ENCODE results near the gene STK25. TPM values are rescaled to one million over a fixed set of nuclear protein-coding genes. Genes with fewer than 3 reads are reported as not detected.
"Not testable (repeated sequence)": the region's sequence is repeated elsewhere in the genome, so short reads cannot be mapped to it uniquely, and the experiment has no call there.

The STK25 gene
- total RNA-seq, 1 experiment from 2014 or later: 299 TPM

GRCh38 chr2:241451840-241452506 is 56.4 kb downstream of the STK25 start:
- in situ Hi-C loops (cut with HindIII; ENCODE audit: low sequenced_read_pairs): no loop called here
- DNase-seq (ENCODE audit: low spot score): no peak

- in situ Hi-C loops (cut with HindIII; ENCODE audit: low sequenced_read_pairs); DNase-seq (ENCODE audit: low spot score): not testable (repeated sequence)
Measured at GRCh38 chr2:241450092-241450491, 58.3 kb downstream of the STK25 start.

- DNase-seq (ENCODE audit: low spot score): no peak
- in situ Hi-C loops (cut with HindIII; ENCODE audit: low sequenced_read_pairs): no loop called here
Measured at GRCh38 chr2:241445426-241445825, 63.0 kb downstream of the STK25 start.

- DNase-seq (ENCODE audit: low spot score): no peak
Measured at GRCh38 chr2:241443486-241444223, 64.7 kb downstream of the STK25 start.

More at GRCh38 chr2:241443486-241444223, 64.7 kb downstream of the STK25 start:
- in situ Hi-C loops (cut with HindIII; ENCODE audit: low sequenced_read_pairs): no loop called here

Other genes with a start within 250 kb of the STK25 start
- gene HDLBP, start 192.9 kb downstream of the STK25 start, total RNA-seq (2014; rRNA removed; shearing (Covaris generic)): 386 and 442 TPM in 2 replicates
- gene SEPTIN2, start 192.7 kb downstream of the STK25 start, total RNA-seq (2014; rRNA removed; shearing (Covaris generic)): 339 and 438 TPM in 2 replicates
- 36.3 and 38.6 TPM in 2 replicates for gene FARP2, start 152.3 kb downstream of the STK25 start, total RNA-seq (2014; rRNA removed; shearing (Covaris generic))
- gene BOK, start 50.2 kb upstream of the STK25 start, total RNA-seq (2014; rRNA removed; shearing (Covaris generic)): 26.9 and 36.3 TPM in 2 replicates
- 85.0 and 86.2 TPM in 2 replicates for gene THAP4, start 128.6 kb upstream of the STK25 start, total RNA-seq (2014; rRNA removed; shearing (Covaris generic))
- gene ATG4B, start 129.1 kb upstream of the STK25 start, total RNA-seq (2014; rRNA removed; shearing (Covaris generic)): 71.2 and 118 TPM in 2 replicates
- gene DTYMK, start 178.2 kb upstream of the STK25 start, total RNA-seq (2014; rRNA removed; shearing (Covaris generic)): 52.0 and 57.9 TPM in 2 replicates
- gene ING5, start 193.5 kb upstream of the STK25 start, total RNA-seq (2014; rRNA removed; shearing (Covaris generic)): 21.6 and 65.8 TPM in 2 replicates
- 48.4 and 50.7 TPM in 2 replicates for gene D2HGDH, start 226.0 kb upstream of the STK25 start, total RNA-seq (2014; rRNA removed; shearing (Covaris generic))